Stimulated activated memory B cell treated with anti-CD40 and anti-IgM and Interleukin-4, amounts not matched to agents 10 μg/mL and 1 μg/mL and 100 μg/mL, for 72 hours (primary cell): ENCODE data around the gene AURKAIP1.
A peak's percentile ranks its signal among the peaks of the same experiment; 100 is the strongest.

Experiments used
- ATAC-seq: fragments of 150-1000 bp; cut with Tn5 transposase; 2 replicates; pipeline ENCODE4 v1.10.0; 2021
- H3K27ac Mint-ChIP-seq: one replicate; pipeline ENCODE4 v1.8.0; 2022; ENCODE audit warnings: mild to moderate bottlenecking, mixed read lengths
- H3K27me3 Mint-ChIP-seq: one replicate; pipeline ENCODE4 v1.8.0; 2022; ENCODE audit warnings: mixed read lengths
- H3K36me3 Mint-ChIP-seq: one replicate; pipeline ENCODE4 v1.8.0; 2022; ENCODE audit warnings: mixed read lengths
- H3K4me1 Mint-ChIP-seq: one replicate; pipeline ENCODE4 v1.8.0; 2022; ENCODE audit warnings: mixed read lengths
- H3K4me3 Mint-ChIP-seq: one replicate; pipeline ENCODE4 v1.8.0; 2022; ENCODE audit warnings: mild to moderate bottlenecking, moderate library complexity, mixed read lengths
- H3K9me3 Mint-ChIP-seq: one replicate; pipeline ENCODE4 v1.8.0; 2022; ENCODE audit warnings: mixed read lengths

Gene AURKAIP1

DNA sequence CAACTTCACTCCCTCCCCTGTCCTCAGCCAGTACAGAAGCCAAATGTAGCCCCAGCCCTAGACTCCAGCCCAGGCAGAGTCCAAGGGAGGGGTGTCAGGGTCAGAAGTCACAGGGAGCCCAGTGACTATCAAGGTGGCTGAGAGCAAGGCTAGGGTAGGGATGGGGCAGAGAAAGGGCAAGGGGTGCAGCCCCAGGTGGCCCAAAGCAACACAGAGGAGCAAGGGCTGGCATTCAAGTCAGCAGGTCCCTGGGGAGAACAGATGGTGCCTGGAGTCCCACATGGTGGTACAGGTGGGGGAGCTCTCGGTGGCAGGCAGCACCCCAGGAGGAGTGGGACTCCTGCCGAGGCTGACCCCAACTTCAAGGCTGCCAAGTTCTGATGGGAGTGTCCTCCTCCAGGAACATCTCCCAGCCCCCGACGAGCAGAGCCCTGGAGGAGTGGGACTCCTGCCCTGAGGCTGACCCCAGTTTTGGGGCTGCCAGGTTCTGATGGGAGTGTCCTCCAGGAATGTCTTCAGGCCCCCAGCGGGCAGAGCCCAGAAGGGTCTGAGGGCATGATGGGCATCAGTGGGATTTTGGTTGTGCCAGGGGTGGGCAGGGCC, 22.1 kb downstream of the AURKAIP1 start:
- H3K27ac Mint-ChIP-seq: no peak overlapping the region
- no peak overlapping the region for H3K4me3 Mint-ChIP-seq
- H3K9me3 Mint-ChIP-seq: no peaks in the 10 kb centered on the region
- no peak for ATAC-seq
- H3K27me3 Mint-ChIP-seq: peaks cover 46% of the 10 kb centered on the region
- H3K4me1 Mint-ChIP-seq: peaks cover 45% of the 10 kb centered on the region
- H3K36me3 Mint-ChIP-seq: no peaks in the 10 kb centered on the region

- Mint-ChIP-seq H3K9me3 (no peaks in the 10 kb centered on the region), H3K27ac (no peak overlapping the region), H3K36me3 (no peaks in the 10 kb centered on the region), H3K4me3 (peak overlapping the region; percentile 38), H3K27me3 (peaks cover 35% of the 10 kb centered on the region), H3K4me1 (peaks cover 46% of the 10 kb centered on the region)
- no peak for ATAC-seq
Measured at GRCh38 chr1:1351511-1352427, 23.2 kb downstream of the AURKAIP1 start.

- Mint-ChIP-seq H3K4me1 (peaks cover 53% of the 10 kb centered on the region), H3K36me3 (no peaks in the 10 kb centered on the region), H3K27me3 (peaks cover 26% of the 10 kb centered on the region), H3K4me3 (peak within 1 kb of the TSS; percentile 81), H3K27ac (peak within 1 kb of the TSS; percentile 64), H3K9me3 (no peaks in the 10 kb centered on the region)
- ATAC-seq: peak; percentile 89
Measured at GRCh38 chr1:1349256-1350012, 25.6 kb downstream of the AURKAIP1 start, which contains the start of gene DVL1. Gene DVL1 (minus strand): TSS chr1:1349418. CDS start chr1:1349065, 353 bp downstream.

- Mint-ChIP-seq H3K27me3 (peaks cover 19% of the 10 kb centered on the region), H3K36me3 (no peaks in the 10 kb centered on the region), H3K9me3 (no peaks in the 10 kb centered on the region), H3K27ac (peak overlapping the region; percentile 64), H3K4me3 (peak overlapping the region; percentile 81), H3K4me1 (peaks cover 46% of the 10 kb centered on the region)
- peak; percentile 61 for ATAC-seq
Measured at GRCh38 chr1:1348420-1349255, 26.4 kb downstream of the AURKAIP1 start.

DNA sequence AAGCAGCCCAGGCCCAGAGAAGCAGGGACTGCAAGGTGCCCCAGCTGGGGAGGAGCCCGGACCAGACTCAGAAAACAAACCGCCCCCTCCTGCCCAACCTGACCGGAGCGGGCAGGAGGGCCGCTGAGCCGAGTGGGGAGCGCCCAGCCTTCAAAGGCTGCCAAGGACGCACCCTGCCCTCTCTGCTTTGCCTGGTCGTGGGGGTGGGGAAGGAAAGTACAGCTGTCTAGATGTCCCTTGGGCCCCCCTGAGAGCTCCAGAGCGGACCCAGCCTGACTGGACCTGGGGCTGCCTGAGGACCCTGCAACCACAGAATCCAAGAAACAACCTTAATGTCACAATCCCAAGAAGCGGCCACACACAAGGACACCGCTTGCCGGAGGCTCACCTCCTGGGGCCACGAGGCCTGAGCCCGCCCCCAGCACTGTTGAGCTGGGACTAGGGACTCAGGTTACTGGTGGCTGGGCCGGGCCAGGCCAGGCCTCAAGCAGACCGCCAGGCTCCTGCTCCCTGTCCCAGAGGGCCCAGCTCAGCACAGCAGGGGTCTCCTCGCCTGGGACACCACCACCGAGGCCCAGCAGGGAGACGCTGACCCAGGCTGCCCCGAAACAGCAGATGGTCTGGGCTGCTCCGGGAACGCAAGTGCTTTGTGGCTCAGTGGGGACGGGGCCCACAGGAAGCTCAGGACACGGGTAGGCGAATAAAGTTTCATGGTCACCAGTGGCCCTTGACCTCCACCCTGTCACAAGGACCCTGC, 27.2 kb downstream of the AURKAIP1 start:
- peaks cover 46% of the 10 kb centered on the region for H3K4me1 Mint-ChIP-seq
- H3K36me3 Mint-ChIP-seq: no peaks in the 10 kb centered on the region
- peak overlapping the region; percentile 81 for H3K4me3 Mint-ChIP-seq
- no peaks in the 10 kb centered on the region for H3K9me3 Mint-ChIP-seq
- ATAC-seq: no peak
- H3K27me3 Mint-ChIP-seq: peaks cover 11% of the 10 kb centered on the region
- peak overlapping the region; percentile 64 for H3K27ac Mint-ChIP-seq

GRCh38 chr1:1347026-1347595, 27.9 kb downstream of the AURKAIP1 start:
- Mint-ChIP-seq H3K4me3 (no peak overlapping the region), H3K27ac (peak overlapping the region; percentile 64), H3K36me3 (no peaks in the 10 kb centered on the region)

DNA sequence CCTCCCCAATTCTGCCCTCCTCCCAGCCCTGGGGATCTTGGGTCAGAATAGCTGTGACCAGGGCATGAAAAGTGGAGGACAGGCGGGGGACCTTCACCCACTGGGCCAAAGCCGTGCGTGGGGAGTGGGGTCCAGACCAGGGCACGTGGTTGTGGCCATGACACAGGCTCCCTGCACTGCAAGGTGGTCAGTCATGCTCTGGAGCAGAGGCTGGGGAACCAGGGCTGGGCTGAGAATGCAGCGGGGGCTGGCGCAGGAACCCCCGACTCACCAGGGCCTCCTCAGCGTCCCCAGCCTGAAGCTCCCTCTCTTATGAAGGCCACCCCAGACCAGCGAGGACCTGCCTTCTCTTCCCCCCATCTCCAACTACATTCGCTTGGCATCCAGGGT, 28.5 kb downstream of the AURKAIP1 start:
- Mint-ChIP-seq H3K27me3 (no peaks in the 10 kb centered on the region), H3K4me1 (peaks cover 39% of the 10 kb centered on the region), H3K27ac (no peak overlapping the region), H3K36me3 (no peaks in the 10 kb centered on the region), H3K4me3 (no peak overlapping the region), H3K9me3 (no peaks in the 10 kb centered on the region)
- no peak for ATAC-seq

More at GRCh38 chr1:1347026-1347595, 27.9 kb downstream of the AURKAIP1 start:
- no peak for ATAC-seq
- Mint-ChIP-seq H3K9me3 (no peaks in the 10 kb centered on the region), H3K4me1 (peaks cover 41% of the 10 kb centered on the region), H3K27me3 (peaks cover 3% of the 10 kb centered on the region)

- no peak for ATAC-seq
- no peak overlapping the region for H3K4me3 Mint-ChIP-seq
- peaks cover 5% of the 10 kb centered on the region for H3K36me3 Mint-ChIP-seq
- no peaks in the 10 kb centered on the region for H3K9me3 Mint-ChIP-seq
- H3K27ac Mint-ChIP-seq: no peak overlapping the region
- H3K4me1 Mint-ChIP-seq: peaks cover 39% of the 10 kb centered on the region
- H3K27me3 Mint-ChIP-seq: no peaks in the 10 kb centered on the region
Measured at GRCh38 chr1:1345860-1346500, 29.0 kb downstream of the AURKAIP1 start.

DNA sequence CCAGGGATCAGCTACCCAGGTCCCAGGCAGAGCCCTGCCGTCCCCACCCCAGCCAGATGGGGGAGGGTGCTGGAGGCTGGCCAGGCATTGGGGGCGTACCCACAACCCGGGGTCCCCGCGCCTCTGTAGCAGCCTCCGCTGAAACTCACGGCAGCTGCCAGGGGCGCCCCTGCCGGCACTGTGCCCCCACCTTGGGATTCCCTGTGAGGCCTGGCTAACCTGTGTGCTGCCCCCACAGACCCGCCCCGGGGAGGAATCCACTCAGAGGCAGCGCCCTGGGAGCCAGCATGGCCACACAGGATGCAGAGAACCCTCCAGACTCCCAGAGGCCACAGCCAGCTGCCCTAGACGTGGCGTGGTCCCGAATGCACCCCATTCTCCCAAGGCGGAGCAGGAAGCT, 29.6 kb downstream of the AURKAIP1 start:
- H3K9me3 Mint-ChIP-seq: no peaks in the 10 kb centered on the region
- peaks cover 7% of the 10 kb centered on the region for H3K36me3 Mint-ChIP-seq
- H3K27ac Mint-ChIP-seq: no peak overlapping the region
- no peaks in the 10 kb centered on the region for H3K27me3 Mint-ChIP-seq
- ATAC-seq: no peak
- H3K4me3 Mint-ChIP-seq: no peak overlapping the region
- H3K4me1 Mint-ChIP-seq: peaks cover 39% of the 10 kb centered on the region

DNA sequence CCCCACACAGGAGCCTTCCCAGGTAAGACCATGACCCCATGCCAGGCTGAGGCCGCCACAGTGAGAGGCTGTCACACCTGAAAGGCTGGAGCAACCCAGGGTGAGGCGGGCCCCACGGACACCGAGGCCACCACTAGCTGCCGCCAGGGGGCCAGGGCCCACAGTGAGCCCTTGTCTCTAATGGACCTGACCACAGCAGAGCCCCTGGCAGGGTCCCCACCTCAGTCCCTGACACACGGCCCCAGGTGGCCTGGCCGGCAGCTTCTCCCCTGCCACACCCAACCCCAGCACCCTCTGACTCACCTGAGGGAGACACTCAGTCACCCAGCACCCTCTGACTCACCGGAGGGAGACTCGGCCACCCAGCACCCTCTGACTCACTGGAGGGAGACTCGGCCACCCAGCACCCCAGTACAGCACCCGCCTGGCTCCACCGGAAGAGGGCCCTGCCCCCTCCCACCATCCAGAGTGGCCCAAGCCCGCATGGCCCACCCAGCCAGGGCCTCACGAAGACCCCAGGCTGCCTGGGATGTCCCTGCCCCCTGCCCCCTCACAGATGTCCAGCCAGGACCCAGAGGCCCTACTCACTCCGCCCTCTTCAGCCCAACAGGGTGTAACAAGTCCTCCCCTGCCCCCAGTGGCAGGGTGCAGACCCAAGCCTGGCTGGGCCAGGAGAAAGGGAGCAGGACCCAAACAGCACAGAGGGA, 30.2 kb downstream of the AURKAIP1 start:
- no peaks in the 10 kb centered on the region for H3K9me3 Mint-ChIP-seq
- H3K27me3 Mint-ChIP-seq: no peaks in the 10 kb centered on the region
- H3K4me3 Mint-ChIP-seq: no peak overlapping the region
- H3K4me1 Mint-ChIP-seq: peaks cover 39% of the 10 kb centered on the region
- ATAC-seq: no peak
- H3K36me3 Mint-ChIP-seq: peaks cover 7% of the 10 kb centered on the region
- no peak overlapping the region for H3K27ac Mint-ChIP-seq

GRCh38 chr1:1343811-1344421, 31.1 kb downstream of the AURKAIP1 start:
- no peak overlapping the region for H3K4me3 Mint-ChIP-seq
- peaks cover 10% of the 10 kb centered on the region for H3K36me3 Mint-ChIP-seq
- no peak overlapping the region for H3K27ac Mint-ChIP-seq
- H3K9me3 Mint-ChIP-seq: no peaks in the 10 kb centered on the region
- ATAC-seq: no peak
- H3K27me3 Mint-ChIP-seq: no peaks in the 10 kb centered on the region
- H3K4me1 Mint-ChIP-seq: peaks cover 39% of the 10 kb centered on the region

DNA sequence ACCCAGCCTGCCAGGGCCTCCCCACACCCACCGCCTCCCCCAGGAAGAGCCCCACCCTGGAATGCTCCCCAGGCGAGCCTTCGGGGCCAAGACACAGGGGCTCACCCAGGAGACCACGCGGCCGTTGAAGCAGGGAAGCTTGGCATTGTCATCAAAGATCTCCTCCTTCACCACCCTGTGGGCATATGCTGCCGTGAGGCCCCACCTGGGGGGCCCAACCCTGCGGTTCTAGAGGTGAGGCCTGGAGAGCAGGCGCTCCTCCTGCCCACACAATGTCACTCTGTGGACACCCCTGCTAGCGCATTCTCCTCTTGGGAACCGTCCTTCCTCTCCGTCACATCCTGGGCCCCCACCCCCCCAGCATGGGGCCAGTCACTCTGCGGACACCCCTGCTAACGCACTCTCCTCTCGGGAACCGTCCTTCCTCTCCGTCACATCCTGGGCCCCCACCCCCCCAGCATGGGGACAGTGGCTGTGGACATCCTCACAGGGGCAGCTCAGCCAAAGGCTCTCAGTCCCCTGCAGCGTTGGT, 32.4 kb downstream of the AURKAIP1 start:
- no peak for ATAC-seq
- H3K4me3 Mint-ChIP-seq: no peak overlapping the region
- H3K36me3 Mint-ChIP-seq: peaks cover 18% of the 10 kb centered on the region
- no peaks in the 10 kb centered on the region for H3K27me3 Mint-ChIP-seq
- peaks cover 32% of the 10 kb centered on the region for H3K4me1 Mint-ChIP-seq
- H3K9me3 Mint-ChIP-seq: no peaks in the 10 kb centered on the region
- H3K27ac Mint-ChIP-seq: no peak overlapping the region
